Caco-2 (cell line): ENCODE data around the gene HOXD12. TPM values are rescaled to one million over a fixed set of nuclear protein-coding genes. Genes with fewer than 3 reads are reported as not detected.
A peak's percentile ranks its signal among the peaks of the same experiment; 100 is the strongest.

Source experiments
- BruUV-seq: library from RNA; stranded (reverse); fragments of 400-500 nt; replicated peaks from 2 replicates; lab custom pipeline; 2021; lab: Mats Ljungman, UMichigan
- CTCF ChIA-PET: fragments of 300-600 bp; sonication (Branson Sonifier 250); formaldehyde crosslinking; loops from one replicate; lab custom pipeline; 2022; ENCODE audit warnings: antibody characterized with exemption; lab: Charles Lee
- POLR2A ChIA-PET: fragments of 300-600 bp; sonication (Branson Sonifier 250); formaldehyde crosslinking; loops from one replicate; lab custom pipeline; 2022; ENCODE audit warnings: antibody characterized with exemption; lab: Charles Lee
- DNase-seq, 2 experiments: peaks; one replicate each; pipeline versions ENCODE4 v3.0.0 to v3.0.0-alpha.2; 2020 to 2022
- H3K27me3 ChIP-seq: replicated peaks from 2 replicates; pipeline ENCODE4 v1.6.0; 2011; ENCODE audit warnings: low read length; ENCODE audit not compliant: control insufficient read depth, insufficient read depth
- H3K36me3 ChIP-seq: 2 replicates; pipeline ENCODE4 v1.5.1; 2011; ENCODE audit warnings: low read length; ENCODE audit not compliant: control insufficient read depth, insufficient read depth
- H3K4me1 ChIP-seq: fragments of 250-450 bp; sonication (Bioruptor Pico); 2 replicates; pipeline ENCODE4 v1.5.1; 2020; ENCODE audit warnings: mild to moderate bottlenecking
- H3K4me3 ChIP-seq: 2 replicates; pipeline ENCODE4 v1.5.1; 2011; ENCODE audit warnings: low read depth, mild to moderate bottlenecking, control low read depth, low read length
- H3K9me3 ChIP-seq: fragments of 250-450 bp; sonication (Bioruptor Pico); 2 replicates; pipeline ENCODE4 v1.5.1; 2020; ENCODE audit warnings: mild to moderate bottlenecking, moderate library complexity
- H3K27ac Mint-ChIP-seq: one replicate; pipeline ENCODE4 v1.8.0; 2022; ENCODE audit warnings: mixed read lengths; ENCODE audit not compliant: unreplicated experiment
- H3K27me3 Mint-ChIP-seq: one replicate; pipeline ENCODE4 v1.8.0; 2022; ENCODE audit warnings: mixed read lengths; ENCODE audit not compliant: insufficient read depth, unreplicated experiment
- H3K36me3 Mint-ChIP-seq: one replicate; pipeline ENCODE4 v1.8.0; 2022; ENCODE audit warnings: mild to moderate bottlenecking, mixed read lengths; ENCODE audit not compliant: insufficient read depth, unreplicated experiment
- H3K4me1 Mint-ChIP-seq: one replicate; pipeline ENCODE4 v1.8.0; 2022; ENCODE audit warnings: low read depth, mixed read lengths; ENCODE audit not compliant: unreplicated experiment
- H3K4me3 Mint-ChIP-seq: one replicate; pipeline ENCODE4 v1.8.0; 2022; ENCODE audit warnings: mild to moderate bottlenecking, moderate library complexity, mixed read lengths; ENCODE audit not compliant: unreplicated experiment
- H3K9me3 Mint-ChIP-seq: one replicate; pipeline ENCODE4 v1.8.0; 2022; ENCODE audit warnings: mixed read lengths; ENCODE audit not compliant: unreplicated experiment
- CTCF ChIP-seq, 2 experiments: fragments of 200-600 bp in 1 of 2; IDR thresholded peaks; 1 replicate in 1 of 2; 2 replicates in 1 of 2; pipeline versions ENCODE4 v1.5.1 to v1.8.0; 2011 to 2022; ENCODE audit warnings: antibody characterized with exemption in 1 of 2, control low read depth in 1 of 2, inconsistent platforms in 1 of 2, low read depth in 1 of 2, low read length in 1 of 2, mild to moderate bottlenecking in 1 of 2, moderate library complexity in 1 of 2; ENCODE audit not compliant: insufficient read depth in 1 of 2, severe bottlenecking in 1 of 2, unreplicated experiment in 1 of 2
- intact Hi-C: fragments of 100-400 bp; cut with micrococcal nuclease; formaldehyde crosslinking; loops from one replicate; pipeline ENCODE4 v1.10.0; 2022; ENCODE audit not compliant: unreplicated experiment
- total RNA-seq: library from RNA; stranded (reverse); gene quantifications from 2 replicates; pipeline ENCODE4 v1.2.3, GENCODE V29; 2022

The HOXD12 gene
- total RNA-seq, 1 experiment from 2014 or later = not detected

DNA sequence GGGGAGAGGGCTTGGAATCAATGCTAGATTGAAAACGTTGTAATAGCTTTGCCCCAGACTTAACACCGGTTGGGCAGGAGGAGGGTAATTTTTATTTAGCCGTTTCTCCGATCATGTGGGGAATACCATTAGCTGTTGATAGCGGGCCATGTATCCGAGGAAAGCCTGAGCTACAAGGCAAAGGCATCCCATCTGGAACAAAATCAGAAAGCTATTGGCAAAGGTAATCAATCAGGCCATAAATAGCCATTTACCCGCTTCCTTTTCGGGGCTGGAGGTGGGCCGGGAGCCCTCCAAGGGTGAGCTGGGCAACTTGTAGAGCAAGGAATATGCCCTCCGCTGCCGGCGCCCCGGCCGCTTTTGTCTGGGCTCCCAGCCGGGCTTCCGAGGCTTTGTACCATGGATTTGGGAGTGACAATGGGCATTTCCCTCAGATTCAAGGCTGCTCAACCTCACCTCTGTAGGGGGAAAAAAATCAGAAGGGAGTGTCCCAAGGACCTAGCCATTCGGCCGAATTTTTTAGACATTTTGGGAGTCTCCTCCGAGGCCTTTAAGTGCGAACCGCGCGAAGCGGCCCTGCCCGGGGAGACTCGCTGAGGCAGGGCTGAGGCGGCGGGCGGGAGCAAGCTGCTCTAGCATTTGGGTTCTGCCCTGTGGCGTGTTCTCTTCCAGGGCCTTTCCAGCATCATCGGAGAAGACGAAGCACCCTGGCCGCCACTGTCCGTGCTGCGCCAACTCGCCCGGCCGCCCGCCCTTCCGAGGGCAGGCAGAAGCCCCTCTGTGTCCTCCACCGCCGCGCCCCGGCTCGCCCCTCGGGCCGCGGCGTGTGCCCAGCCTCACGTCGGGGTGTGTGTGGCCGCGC, 21.8 kb downstream of the HOXD12 start:
- Histone ChIP-seq H3K36me3 (no peaks in the 10 kb centered on the region), H3K27me3 (peaks cover 11% of the 10 kb centered on the region), H3K4me1 (peaks cover 9% of the 10 kb centered on the region; the same call in 1 of the 2 replicates), H3K4me3 (no peak overlapping the region), H3K9me3 (no peaks in the 10 kb centered on the region)
- no TSS peak for BruUV-seq
- intact Hi-C loops = loop anchor here (10.0 kb wide), 2 partner anchors 263 to 693 kb away; no protein-coding TSS in a partner anchor
- Mint-ChIP-seq H3K4me3 (no peak overlapping the region), H3K36me3 (no peaks in the 10 kb centered on the region), H3K27me3 (peaks cover 69% of the 10 kb centered on the region), H3K27ac (no peak overlapping the region), H3K9me3 (no peaks in the 10 kb centered on the region), H3K4me1 (no peaks in the 10 kb centered on the region)
- POLR2A ChIA-PET = no interaction called here
- no peak for TF ChIP-seq CTCF (IDR thresholded peaks at IDR 0.05; ENCODE audit: insufficient read depth in 1 of 2, low read depth in 1 of 2, low read length in 1 of 2, severe bottlenecking in 1 of 2, unreplicated experiment in 1 of 2)
- no peak for DNase-seq
- CTCF ChIA-PET = interaction anchor here (0.6 to 2.2 kb wide), 4 partner anchors 9 to 533 kb away, joined by 3 to 7 read pairs (median 4); no protein-coding TSS in a partner anchor

DNA sequence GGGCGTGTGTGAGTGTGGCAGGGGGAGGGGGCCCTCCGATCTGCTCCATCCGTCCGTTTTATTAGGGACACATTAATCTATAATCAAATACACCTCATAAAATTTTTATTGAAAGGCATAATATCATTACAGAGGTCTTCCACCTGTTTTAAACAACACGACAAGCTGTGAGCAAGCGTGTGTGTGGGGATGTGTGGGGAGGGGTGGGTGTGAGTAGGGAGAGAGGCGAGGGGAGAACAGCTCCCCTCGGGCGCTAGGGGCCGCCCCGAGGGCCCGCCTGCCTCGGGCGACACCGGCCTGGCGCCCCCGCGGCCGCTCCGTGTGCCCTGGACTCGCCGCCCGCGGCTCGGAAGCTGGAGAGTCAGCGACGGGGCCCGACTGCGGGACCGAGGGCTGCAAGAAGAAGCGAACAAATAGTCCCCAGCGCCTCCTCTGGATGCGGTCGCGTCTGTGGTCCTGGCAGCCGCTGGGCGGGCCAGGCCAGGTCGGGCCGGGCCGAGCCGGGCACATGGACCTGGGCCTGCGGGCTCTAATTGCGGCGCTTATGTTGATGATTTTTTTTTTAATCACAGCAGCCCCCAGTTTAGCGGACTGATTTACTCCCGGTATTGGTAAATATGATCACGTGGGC, 22.6 kb downstream of the HOXD12 start:
- H3K4me1 ChIP-seq = peaks cover 10% of the 10 kb centered on the region; the same call in 1 of the 2 replicates
- Mint-ChIP-seq H3K36me3 (no peaks in the 10 kb centered on the region), H3K27ac (no peak overlapping the region), H3K27me3 (peaks cover 66% of the 10 kb centered on the region), H3K9me3 (no peaks in the 10 kb centered on the region), H3K4me1 (no peaks in the 10 kb centered on the region), H3K4me3 (peak overlapping the region; percentile 72)
- DNase-seq = no peak
- peaks cover 11% of the 10 kb centered on the region for H3K27me3 ChIP-seq
- POLR2A ChIA-PET = no interaction called here
- H3K36me3 ChIP-seq = no peaks in the 10 kb centered on the region
- CTCF ChIA-PET = interaction anchor here (1.0 to 2.2 kb wide), 3 partner anchors 10 to 339 kb away, joined by 3 to 7 read pairs (median 5); no protein-coding TSS in a partner anchor
- intact Hi-C loops = loop anchor here (10.0 kb wide), 2 partner anchors 263 to 693 kb away; no protein-coding TSS in a partner anchor
- H3K4me3 ChIP-seq = peak overlapping the region; percentile 28
- no TSS peak for BruUV-seq
- no peak for TF ChIP-seq CTCF (IDR thresholded peaks at IDR 0.05; ENCODE audit: insufficient read depth in 1 of 2, low read depth in 1 of 2, low read length in 1 of 2, severe bottlenecking in 1 of 2, unreplicated experiment in 1 of 2)
- no peaks in the 10 kb centered on the region for H3K9me3 ChIP-seq
